Ureter (tissue), 1 donor: ENCODE data around the gene HSPA6. TPM values are rescaled to one million over a fixed set of nuclear protein-coding genes. Genes with fewer than 3 reads are reported as not detected.
A peak's percentile ranks its signal among the peaks of the same experiment; 100 is the strongest.
"Not testable (repeated sequence)": the region's sequence is repeated elsewhere in the genome, so short reads cannot be mapped to it uniquely, and the experiment has no call there.

Source experiments
- DNase-seq: peaks from one replicate; pipeline ENCODE4 v3.0.0-alpha.2; 2020; ENCODE audit warnings: low spot score
- total RNA-seq: library from RNA; stranded (reverse); gene quantifications from one replicate; pipeline ENCODE4 v1.2.4, GENCODE V29; 2023
- donor health status: DM: yes; HTN: yes; CAD: no.

The HSPA6 gene
- 2.9 TPM for total RNA-seq

DNA sequence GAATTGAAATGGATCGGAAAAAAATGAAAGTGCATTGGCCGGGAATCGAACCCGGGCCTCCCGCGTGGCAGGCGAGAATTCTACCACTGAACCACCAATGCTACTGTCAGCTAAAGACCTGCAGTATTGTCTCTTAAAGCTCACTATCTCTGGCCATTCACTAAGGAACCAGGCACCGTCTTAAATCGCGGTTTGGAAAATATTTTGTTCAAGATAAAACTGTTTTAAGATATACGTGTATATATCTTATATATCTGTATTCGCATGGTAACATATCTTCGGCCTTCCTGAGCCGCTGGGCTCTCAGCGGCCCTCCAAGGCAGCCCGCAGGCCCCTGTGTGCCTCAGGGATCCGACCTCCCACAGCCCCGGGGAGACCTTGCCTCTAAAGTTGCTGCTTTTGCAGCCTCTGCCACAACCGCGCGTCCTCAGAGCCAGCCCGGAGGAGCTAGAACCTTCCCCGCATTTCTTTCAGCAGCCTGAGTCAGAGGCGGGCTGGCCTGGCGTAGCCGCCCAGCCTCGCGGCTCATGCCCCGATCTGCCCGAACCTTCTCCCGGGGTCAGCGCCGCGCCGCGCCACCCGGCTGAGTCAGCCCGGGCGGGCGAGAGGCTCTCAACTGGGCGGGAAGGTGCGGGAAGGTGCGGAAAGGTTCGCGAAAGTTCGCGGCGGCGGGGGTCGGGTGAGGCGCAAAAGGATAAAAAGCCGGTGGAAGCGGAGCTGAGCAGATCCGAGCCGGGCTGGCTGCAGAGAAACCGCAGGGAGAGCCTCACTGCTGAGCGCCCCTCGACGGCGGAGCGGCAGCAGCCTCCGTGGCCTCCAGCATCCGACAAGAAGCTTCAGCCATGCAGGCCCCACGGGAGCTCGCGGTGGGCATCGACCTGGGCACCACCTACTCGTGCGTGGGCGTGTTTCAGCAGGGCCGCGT lies at the start of gene HSPA6:
Gene HSPA6 (plus strand): TSS at position 724 of the 925 bp plus-strand sequence. CDS start 119 bp downstream, at position 843.
- DNase-seq = peak; percentile 77

DNA sequence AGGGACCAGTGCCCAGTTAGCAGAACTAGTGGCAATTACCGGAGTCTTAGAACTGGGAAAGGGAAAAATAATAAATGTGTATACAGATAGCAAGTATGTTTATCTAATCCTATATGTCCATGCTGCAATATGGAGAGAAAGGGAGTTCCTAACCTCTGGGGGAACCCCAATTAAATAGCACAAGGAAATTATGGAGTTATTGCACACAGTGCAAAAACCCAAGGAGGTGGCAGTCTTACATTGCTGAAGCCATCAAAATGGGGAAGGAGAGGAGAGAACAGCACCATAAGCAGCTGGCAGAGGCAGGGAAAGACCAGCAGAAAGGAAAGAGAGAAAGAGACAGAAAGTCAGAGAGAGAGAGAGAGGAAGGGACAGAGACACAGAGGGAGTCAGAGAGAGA lies 46.6 kb upstream of the HSPA6 start:
- not testable (repeated sequence) for DNase-seq

DNA sequence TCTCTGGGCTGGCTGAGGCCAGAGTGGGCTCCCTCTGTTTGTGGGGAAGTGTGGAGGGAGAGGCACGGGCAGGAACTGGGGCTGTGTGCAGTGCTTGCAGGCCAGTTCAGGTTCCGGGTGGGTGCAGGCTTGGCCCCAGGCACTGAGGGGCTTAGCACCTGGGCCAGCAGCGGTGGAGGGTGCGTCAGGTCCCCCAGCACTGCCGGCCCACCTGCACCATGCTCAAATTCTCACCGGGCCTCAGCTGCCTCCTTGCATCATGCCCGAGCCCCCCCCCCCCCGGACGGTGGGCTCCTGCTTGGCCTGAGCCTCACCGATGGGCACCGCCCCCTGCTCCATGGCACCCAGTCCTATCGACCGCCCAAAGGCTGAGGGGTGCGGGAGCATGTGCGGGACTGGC lies 45.4 kb upstream of the HSPA6 start:
- DNase-seq = no peak

DNA sequence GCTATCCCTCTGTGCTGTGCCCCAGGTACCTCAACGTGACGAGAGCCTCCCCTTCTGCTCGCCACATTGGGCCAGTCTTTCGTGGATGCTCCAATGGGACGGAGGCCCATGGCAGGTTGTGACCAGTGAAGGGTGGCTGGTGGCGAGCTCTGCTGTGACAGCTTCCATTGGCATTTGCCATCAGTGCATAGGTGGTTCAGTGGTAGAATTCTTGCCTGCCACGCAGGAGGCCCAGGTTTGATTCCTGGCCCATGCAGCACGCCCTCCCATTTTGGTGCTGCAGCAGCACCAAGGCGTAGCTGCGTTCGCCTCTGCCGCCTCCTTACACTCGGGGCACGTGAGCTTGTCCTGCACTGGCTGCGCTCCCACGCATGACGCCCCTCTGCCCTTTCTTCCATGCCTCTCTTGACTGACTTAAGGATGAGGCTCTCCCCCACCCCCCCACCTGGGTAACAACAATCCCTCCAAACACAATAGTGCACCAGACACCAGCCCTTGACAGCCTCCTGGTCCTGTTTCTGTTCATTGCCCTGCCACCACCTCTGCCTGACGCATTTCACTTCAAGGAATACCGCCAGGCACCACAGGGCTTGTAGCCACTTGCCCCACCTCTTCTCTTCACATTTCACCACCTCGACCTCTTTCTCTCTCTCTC lies 43.8 kb upstream of the HSPA6 start:
- DNase-seq = no peak

DNA sequence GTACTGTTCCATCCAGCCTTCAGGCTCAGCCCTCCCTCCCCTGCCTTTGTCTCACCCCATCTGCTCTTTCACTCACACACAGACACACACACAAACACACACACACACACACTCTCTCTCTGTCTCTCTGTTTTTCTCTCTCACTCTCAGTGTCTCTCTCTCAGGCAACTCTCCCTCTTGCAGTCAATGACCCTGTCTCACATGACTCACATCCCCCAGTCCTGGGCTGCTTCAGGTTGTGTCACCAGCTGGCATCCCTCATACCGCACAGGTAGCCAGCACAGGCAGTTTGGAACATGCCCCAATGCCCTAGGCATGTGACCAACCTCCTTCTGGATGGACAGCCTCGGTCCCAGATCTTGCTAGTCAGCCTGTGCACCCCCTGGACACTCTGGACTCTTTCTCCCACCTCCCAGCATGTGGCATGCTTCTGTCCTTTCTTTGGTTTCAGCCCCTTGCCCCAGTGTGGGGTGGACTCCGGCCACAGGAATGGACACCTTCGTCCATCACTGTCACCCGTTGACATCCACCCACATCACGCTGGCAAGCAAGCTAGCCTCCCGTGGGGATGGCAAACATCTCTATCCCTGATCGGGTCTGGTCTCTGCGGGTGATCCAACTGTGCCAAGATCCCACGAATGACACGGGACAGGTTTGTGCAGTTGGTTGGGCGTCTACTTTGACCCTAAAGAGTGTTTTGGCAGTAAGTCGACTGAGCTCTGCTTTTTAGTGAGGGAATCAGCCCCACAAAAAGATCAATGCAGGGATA lies 42.5 kb upstream of the HSPA6 start:
- DNase-seq = no peak

DNA sequence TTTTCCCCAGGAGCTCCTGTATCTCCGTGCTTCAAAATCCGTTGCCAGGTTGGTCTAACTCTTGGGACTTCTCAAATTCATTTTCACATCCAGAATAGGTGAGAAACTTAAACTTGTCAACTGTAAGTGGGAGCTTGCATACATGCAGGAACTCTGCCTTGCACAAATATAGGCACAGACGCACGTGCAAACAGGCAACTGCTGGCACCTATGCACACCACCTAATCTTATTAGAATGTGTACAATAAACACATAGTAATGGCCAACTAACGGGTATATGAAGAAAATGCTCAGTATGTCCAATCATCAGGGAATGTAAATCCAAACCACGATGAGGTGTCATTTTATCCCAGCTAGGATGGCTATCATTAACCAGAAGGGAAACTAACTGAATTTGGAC lies 41.7 kb upstream of the HSPA6 start:
- no peak for DNase-seq

DNA sequence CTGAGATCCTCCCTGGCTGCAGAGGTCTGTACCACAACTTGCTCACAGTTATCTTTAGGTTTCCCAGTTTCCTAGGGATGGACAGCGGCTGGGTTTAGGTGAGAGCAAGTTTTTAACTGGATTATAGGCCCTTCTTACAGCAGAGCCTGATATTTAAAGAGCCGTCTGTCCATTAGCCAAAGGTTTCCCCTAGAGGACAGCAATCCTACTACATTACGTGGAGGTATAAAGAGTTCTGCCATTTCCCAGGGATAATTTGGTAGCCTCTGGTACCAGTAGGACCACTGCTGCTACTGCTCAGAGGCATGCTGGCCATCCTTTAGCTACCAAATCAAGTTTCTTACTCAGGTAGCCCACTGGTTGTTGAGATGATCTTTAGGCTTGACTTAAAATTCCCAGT lies 41.0 kb upstream of the HSPA6 start:
- no peak for DNase-seq

DNA sequence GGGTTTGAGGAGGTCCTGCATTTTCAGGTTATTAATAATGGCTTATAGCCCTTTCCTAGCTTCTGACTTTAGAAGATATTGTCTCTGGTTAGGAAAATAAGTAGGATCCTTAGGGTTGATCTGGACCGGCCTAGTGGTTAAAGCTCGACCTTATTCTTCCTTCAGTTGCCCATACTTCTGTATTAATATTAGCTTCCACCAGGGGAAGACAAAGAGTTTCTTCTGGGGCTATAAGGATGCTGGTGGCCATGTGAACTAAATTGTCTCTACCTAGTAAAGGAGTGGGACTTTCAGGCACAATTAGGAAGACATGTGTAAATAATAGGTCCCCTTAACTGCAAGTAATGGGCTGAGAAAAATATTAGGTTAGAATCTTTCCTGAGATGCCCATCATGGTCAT lies 39.7 kb upstream of the HSPA6 start:
- no peak for DNase-seq

DNA sequence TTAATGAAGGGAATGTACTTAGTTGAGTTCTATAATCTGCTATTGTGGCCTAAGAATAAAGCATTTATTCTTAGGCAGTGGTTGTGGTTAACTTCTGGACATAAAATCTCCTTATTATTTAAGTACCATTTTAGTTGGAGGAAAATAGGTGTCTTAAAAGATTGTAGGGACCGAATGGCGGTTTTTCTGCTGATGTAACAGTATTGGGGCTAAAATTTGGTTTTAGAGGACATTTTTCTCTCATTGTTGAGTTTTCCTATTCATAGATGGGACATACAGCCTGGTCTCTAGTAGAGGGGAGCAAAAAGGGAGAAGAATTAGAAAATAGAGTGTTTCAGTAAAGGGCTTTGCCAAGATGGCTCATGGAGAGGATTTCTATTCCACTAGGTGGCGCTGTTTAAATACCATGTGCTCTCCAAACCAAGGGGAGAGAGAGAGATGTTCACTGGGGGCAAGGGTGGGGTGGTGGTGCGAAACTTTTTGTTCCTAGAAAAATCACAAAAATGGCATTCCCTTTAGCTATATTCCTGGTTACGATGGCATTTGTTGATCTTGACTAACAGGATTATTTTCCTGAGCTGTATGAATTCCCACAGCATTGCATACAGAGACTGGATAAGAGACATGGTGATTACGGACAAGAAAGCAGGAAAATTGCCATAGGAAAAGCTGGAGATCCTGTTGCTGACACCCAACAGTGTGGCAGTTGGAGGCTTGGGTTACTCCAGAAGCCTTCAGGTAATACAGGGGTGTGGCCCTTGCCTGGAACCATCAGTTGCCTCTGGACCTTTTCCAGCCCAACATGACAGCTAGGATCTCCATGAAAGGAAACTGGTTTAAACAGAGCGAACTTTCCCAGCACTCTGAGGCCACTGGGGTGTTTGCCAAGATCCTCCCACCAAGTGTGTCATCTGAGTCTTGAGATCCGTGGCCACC lies 37.3 kb upstream of the HSPA6 start:
- no peak for DNase-seq

DNA sequence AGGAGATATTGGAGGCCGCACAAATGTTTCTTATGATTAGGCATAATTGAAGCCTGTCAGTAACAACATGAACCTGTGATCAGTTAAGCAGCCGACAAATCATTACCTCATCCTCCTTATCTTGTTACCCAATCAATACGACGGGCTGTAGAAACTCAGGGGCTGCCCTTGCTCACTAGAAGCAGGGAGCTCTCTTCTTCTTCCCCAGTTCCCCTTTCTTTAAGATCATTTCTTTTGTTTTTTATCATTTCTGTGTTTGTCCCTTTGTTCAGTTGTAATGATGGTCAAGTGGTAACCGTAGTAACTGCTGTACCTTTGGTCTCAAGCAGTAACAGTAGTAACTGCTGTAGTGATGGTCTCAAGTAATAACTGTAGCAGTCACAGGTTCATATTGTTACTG lies 32.9 kb upstream of the HSPA6 start:
- no peak for DNase-seq

DNA sequence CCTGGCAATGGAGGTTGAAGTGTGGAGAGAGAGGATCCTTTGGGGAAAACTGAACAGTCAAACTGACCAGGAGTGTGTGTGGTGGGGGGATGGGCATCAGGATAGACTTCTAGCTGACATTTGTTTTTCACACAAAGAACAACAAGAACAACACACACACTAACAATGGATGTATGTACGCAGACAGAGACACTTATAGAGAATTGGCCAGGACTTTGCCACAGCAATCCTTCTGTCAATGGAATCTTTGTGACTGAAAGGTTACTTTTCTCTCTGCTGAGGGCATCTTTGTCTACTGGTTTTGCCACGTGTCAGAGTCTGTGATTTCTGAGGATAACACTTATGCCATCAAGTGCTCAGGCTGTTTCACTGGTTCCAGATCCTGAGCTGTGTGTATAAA lies 31.5 kb upstream of the HSPA6 start:
- no peak for DNase-seq

DNA sequence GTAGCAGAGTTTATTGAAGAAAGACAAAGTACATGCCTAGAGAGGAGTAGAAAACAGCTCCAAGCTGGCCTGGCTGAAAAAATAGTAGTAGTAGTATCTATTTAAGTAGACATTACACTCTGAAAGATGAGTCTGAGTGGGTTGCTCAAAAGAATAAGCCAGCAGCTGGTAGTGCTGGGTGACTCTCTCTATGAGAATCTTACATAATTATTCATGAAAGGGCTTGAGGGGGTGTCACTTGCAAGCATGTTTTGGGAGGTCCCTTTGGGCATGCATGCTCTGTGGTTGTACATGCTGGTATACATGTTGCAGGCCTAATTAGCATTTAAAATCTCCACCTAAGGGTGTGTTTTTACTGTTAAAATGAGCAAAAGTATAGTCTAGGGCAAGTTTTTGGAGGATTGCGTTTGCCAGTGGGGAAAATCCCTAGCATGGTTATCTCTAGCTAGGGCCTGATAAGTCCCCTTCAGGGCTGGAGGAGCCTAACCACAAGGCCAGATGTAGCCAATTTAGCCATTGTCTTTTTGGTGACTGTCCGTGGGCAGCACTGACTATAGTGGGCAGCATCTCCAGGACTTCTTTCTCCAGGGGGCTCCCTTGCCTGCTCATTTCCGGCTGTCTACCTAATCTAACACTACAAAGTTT lies 30.1 kb upstream of the HSPA6 start:
- DNase-seq = no peak

DNA sequence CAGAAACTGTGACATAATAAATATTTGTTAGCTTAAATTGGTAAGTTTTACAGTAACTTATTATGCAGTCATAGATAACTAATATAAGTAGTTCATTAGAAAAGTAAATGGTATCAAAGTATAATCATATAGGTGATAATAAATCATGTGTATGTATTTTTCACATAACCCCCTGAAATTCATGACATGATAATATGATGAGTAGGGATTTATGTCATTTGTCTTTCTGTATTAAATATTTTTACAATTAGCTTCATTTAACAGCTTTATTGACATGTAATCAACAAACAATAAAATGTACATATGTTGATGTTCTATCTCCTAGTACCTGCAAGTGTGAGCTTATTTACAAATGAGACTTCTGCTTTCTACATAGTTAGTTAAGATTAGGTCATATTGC lies 28.9 kb upstream of the HSPA6 start:
- no peak for DNase-seq

DNA sequence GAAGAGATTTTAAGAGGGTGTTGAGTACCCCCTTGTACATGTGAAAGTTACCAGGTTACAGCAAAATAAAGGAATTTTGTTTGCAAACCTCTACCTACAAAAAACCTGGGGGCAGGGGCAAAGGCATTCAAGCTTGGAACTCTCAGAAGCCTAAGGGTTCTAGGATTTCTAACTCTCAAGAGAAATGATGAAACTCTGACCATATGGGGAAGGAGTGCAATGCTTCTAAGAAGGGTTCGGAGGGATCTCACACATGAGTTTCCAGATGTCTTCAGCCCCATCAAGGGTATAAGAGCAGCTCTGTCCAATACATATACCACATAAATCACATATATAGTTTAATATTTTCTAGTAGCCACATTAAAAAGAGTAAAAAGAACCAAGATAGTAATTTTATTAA lies 26.4 kb upstream of the HSPA6 start:
- no peak for DNase-seq

DNA sequence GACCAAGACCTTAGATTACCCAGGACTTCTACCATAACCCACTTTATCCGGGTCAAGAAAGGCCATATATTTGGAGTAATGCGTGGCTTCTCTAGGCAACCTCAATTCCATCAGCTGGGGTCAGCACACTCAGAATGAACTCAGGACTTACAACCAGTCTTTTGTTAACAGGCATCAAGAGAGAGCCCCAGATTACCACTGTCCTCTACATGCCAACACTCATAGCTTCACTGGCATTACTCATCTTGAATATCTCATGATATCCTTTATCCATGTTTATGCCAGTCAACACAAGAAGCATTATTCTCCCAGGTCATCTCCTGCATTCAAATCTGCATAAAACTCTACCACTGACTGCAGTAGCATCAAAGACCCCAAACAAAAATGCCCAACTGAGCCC lies 25.7 kb upstream of the HSPA6 start:
- no peak for DNase-seq

DNA sequence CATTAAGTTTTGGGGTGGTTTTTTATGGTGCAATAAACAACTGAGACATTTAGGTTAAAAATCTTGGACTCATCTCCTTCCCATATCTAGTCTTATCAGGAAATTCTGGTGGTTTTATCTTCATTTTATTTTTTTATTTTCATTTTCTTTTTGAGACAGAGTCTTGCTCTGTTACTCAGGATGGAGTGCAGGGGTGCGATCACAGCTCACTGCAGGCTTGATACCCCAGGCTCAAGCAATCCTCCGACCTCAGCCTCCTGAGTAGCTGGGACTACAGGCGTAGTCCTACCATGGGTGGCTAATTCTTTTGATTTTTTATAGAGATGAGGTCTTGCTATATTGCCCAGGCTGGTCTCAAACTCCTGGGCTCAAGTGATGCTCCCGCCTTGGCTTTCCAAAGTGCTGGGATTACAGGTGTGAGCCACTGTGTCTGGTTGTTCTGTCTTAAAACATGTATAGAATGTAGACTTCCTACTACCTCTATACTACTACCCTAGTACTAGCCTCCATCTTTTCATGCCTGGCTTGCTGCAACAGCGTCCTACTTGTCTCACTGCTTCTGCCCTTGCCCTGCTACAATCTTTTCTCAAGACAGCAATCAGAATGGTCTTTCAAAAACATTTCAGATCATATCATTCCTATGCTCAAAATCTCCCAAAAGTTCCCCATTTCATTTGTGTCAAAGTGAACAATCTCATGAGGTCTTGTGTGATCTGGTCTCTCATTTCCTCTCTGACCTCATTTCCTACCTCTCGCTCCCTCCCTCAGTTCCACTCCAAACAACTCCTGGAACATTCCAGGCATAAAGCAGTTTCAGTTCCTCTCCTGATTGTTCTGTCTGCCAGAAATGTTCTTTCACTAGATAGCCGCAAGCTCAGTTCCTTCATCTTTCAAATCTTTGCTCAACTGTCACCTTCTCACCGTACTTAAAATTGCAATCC lies 25.0 kb upstream of the HSPA6 start:
- DNase-seq = no peak

DNA sequence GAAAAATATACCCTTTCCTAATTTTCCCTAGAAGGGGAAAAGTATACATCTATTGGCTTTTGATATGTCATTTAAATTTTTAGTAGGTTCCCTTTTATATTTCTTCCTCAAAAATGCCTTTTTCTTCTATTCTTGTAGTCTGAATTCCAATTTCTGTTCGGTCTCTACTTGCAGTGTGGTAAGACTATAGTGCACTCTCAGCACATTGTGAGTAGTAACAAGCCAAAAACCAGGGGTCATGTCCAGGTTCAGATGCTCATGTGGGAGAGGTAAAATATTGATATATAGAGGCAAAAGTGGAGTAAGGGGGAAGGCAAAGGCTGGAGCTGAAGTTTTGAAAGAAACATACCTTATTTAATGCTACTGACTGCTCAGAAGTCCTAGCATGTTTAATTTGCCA lies 23.1 kb upstream of the HSPA6 start:
- DNase-seq = no peak

DNA sequence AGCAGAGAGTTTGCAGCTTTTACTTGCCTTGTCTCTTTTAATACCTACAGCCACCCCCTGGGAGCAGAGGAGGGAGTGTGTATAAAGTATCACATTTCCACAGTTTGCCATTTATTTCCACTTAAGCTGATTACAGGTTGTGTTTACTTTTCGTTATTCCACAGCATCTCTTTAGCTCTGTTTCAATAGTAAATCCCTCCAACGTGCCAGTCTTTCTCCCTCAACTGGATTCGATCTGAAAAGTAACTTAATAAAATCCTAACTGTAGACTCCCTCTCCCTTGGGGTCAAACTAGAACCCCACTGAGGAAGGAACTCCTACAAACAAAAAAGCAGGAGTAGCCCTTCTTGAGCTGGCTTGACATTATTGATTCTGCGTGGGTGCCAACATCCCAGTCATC lies 22.2 kb upstream of the HSPA6 start:
- DNase-seq = no peak

DNA sequence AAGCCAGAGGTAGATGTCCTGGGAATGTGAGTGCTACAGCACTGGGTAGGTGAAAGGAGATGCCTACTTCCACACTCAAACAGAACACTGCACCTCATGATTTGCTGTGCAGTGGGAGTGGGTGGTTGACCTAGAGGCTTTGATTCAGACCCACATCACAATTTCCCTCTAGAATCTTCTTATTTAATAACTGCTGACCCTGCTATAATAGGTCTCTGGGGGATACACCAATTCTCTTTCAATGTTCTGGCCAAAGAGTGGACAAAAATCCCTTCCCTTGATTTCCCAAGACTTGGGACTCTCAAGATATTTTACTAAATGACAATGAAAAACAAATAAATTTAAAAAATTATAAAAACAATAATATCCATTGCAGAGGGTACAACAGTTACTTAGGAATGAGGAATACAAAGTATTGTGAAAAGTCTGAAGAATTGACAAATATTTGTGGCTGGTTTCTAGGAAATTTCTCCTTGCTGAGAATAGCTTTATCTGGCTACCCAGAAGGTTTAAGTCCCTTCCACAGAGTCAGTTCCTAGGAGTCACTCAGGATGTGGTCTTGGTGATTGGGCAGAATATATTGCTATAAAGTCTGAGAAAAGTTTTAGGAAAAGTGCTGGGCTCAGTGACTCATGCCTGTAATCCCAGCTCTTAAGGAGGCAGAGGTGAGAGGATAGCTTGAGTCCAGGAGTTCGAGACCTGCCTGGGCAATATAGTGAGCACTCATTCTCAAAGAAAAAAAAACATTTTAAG lies 21.5 kb upstream of the HSPA6 start:
- DNase-seq = no peak
